Globus pallidus (tissue), 1 donor: Measurements from ENCODE around the gene VTI1A.

Experiments
- DNase-seq: peaks from one replicate; pipeline ENCODE4 v3.0.0-alpha.2; 2015; ENCODE audit warnings: low spot score

VTI1A gene

GRCh38 chr10:112639298-112639697, 192.3 kb downstream of the VTI1A start:
- no peak for DNase-seq

GRCh38 chr10:112640638-112641037, 193.6 kb downstream of the VTI1A start:
- no peak for DNase-seq

DNA sequence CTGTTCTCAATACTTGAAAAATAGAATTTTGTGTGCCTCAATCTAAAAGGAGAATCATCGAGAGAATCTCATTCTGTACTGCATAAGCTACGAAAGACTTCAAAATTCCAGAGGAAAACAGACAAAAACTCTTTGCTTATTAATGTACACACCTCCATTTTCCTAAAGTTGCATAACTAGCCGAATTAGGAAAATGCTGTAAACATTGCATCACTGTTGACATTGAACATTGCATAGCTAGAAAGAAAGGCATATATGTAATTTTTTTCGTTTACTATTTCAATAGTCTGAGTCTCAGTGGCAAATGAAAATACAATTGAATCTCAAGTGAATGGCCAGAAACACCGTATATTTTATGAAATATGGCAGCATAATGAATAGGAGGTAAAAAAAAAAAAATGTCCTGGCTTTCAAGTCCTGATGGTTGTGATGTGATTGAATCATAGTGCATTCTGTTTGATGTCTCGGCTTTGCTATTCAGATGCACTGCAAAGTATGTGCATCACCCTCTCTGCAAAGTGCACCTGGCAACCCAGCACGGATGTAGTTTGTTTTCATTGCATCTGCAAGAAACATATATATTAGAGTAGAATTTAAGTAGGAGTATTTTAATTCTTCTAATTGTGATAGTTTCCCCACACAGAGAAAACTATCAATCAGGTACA, 196.7 kb downstream of the VTI1A start:
- no peak for DNase-seq

DNA sequence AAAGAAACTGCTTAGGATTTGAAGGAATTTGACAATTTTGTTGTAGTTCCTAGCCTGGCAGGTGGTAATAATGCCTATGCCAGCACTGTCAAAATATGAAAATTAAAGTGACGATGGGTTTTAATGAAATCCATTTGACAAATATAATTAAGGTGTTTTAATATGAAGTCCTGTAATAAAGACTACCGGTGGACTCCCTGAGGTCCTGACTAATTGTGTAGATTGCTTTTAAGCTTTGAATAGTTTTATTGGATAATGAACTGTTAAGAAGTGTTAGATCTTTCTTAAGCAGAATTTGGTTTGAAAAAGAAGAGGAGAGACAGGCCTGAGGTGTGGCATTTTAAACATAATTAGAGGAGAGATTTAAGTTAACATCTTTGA, 197.2 kb downstream of the VTI1A start:
- no peak for DNase-seq

- no peak for DNase-seq
Measured at GRCh38 chr10:112649006-112649821, 202.2 kb downstream of the VTI1A start.

- no peak for DNase-seq
Measured at GRCh38 chr10:112649822-112650152, 202.8 kb downstream of the VTI1A start.

GRCh38 chr10:112650588-112651030, 203.6 kb downstream of the VTI1A start:
- no peak for DNase-seq

DNA sequence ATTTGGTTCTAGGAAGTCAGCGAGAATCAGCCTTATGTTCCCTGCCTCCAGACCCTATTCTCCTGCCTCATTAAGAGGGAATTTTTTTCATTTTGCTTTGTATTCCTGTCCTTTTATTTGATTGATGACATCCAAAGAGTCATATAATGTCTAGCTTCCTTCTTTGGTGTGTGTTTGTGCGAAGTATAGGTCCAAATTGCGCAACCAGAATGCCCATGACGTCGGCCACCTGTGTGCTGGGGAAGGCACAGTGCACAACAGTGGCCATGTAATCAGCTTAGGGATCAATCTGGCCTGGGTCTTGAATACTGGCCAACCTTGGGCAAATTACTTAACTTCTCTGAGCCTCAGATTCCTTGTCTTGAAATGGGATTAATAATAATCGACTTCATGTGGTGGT, 206.2 kb downstream of the VTI1A start:
- DNase-seq: no peak

- DNase-seq: peak; percentile 30
Measured at GRCh38 chr10:112653851-112654250, 206.8 kb downstream of the VTI1A start.

DNA sequence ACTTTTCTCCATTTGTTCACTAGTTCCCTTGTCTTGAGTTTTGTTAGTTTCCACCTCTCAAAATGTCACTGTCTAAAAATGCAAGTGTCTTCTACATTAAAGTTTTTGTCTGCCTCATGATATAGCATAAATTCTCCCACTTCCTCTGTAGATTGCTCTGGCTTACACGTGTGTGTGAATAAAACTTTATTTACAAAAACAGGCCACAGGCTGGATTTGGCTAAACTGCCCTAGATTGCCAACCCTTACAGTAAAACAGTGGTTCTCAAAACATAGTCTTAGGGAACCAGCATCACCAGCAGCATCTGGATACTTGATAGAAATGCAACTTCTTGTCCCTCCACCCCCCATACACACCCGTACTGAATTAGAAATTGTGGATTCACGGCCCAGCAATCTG, 207.8 kb downstream of the VTI1A start:
- no peak for DNase-seq

- DNase-seq: no peak
Measured at GRCh38 chr10:112655722-112656121, 208.7 kb downstream of the VTI1A start.

GRCh38 chr10:112658465-112658864, 211.4 kb downstream of the VTI1A start:
- DNase-seq: no peak

DNA sequence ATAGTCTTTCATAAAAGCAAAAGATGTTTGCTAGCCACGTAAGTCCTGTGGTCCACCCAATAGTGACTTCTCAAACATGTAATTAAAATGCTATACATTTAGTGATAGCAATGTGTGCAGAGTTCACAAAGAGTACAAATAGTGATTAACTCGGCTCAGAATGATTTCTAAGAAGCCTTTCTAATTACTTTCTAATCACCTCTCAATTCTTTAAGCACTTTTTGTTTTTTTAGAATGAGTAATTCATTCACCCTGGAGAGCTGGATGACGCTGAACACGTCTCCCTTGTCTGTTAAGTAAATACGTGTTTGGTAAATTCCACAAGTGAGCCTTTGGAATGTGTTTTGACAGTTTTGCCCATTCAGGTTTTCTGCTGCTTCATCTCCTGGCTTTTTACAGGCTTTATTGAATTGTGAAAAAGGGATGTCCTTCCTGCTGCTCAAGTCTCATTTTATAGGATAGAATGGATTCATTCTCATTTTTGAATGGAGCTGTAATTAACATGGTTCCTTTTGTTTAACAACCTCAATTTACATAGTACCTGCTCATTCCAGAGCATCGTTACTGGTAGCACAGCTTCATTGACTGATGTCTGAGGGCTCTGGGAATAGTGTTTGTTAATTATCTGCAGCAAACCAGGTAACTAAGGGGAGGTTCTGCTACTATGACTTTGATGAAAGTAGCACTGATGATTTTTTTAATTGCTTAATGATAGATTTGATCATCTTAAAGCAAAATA, 212.1 kb downstream of the VTI1A start:
- DNase-seq: no peak

DNA sequence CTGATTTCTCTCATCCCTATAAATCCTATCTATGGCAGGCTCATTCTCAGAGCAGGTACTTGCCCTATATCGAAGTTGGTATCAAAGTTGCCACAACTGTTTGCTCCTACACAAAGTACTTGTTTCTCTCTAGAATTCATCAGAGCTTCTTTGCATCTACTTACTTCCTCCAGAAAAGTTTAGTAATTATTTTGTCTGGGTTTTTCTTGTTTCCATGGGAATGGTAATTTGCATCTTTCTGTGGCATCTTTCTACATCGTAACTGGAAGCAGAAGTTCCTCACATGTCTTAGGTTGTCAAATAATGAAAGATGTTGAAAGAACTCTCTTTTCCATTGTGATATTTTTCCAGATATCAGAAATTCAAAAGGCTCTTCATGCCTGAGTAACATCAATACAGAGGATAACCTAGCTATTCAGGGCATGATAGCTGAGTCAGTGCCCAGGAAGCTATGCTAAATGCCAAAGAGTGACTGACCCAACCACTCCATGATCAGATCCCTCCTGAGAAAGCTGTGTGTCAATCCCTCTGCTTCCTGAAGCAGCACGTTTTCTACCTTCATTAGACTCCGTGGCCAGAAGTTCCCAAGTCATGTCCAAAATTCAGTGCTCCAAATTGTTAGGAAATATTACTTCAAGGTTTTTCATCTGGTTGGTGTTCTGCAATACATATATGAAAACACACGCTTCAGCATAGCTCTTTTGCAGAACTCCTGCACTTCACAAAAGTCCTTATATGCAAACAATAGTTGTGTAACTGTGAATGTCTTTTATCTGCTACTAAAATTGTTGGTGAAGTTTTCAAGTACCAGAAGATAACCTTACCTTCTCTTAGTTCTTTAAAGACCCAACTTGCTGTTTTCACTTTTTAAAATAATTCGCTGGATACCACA, 216.5 kb downstream of the VTI1A start:
- DNase-seq: no peak

- DNase-seq: no peak
Measured at GRCh38 chr10:112666094-112666493, 219.1 kb downstream of the VTI1A start.

GRCh38 chr10:112669989-112670388, 223.0 kb downstream of the VTI1A start:
- DNase-seq: no peak

GRCh38 chr10:112671743-112672142, 224.7 kb downstream of the VTI1A start:
- DNase-seq: no peak

- DNase-seq: no peak
Measured at GRCh38 chr10:112672706-112673105, 225.7 kb downstream of the VTI1A start.

- no peak for DNase-seq
Measured at GRCh38 chr10:112675560-112676083, 228.6 kb downstream of the VTI1A start.

- DNase-seq: no peak
Measured at GRCh38 chr10:112677689-112678088, 230.7 kb downstream of the VTI1A start.

DNA sequence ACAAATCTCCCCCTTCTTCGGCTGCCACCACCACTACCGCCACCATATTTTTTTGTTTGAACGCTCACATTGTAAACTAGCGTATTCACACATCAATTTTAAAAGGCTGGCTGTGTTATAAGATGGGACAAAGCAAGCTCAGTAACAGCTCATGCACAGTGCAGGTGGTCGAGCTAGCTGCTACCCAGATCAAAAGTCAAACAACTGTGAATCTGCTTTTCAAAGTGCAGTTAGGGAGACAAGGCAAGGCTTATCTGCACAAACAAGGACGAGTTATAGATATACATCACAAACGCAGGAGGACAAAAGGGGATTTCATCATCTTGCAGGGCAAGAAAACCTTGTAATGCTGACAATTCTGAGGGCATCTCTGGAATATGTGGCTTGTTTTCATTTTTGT, 231.6 kb downstream of the VTI1A start:
- DNase-seq: peak; percentile 37

DNA sequence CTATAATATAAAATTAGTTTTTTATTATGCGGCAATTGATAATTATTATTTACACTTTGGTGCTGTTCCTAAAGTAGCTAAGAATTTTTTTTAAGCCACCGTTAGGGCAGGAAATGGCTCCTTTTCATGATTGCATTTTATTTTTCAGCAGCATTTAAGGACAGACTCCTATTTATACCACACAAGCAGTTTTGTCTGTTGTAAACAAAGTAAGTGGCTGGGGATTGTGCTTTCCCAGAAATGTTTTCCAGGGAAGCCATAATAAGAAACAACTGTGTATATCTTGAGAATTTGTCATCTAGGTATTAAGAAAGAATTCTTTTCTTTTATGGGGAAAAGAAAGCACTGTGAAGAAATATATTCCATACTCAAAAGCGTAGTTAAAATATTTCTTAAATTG, 232.0 kb downstream of the VTI1A start:
- DNase-seq: no peak
